H9 (cell line): ENCODE measurements around the gene WDR20. TPM values are rescaled to one million over a fixed set of nuclear protein-coding genes. Genes with fewer than 3 reads are reported as not detected.

Source experiments
- DNase-seq: peaks from one replicate; pipeline ENCODE4 v3.0.0-alpha.2; 2017
- H2AFZ ChIP-seq: one replicate; pipeline ENCODE4 v1.6.1; 2013; ENCODE audit warnings: mild to moderate bottlenecking, low read length, control low read depth, moderate library complexity
- H2AK5ac ChIP-seq: 2 replicates; pipeline ENCODE4 v1.6.1; 2013; ENCODE audit warnings: low read length, control low read depth, mixed read lengths; ENCODE audit not compliant: insufficient read length
- H2BK120ac ChIP-seq: one replicate; pipeline ENCODE4 v1.6.1; 2013; ENCODE audit warnings: low read depth, mild to moderate bottlenecking, low read length, control low read depth, inconsistent platforms; ENCODE audit not compliant: poor library complexity, severe bottlenecking
- H2BK12ac ChIP-seq: 2 replicates; pipeline ENCODE4 v1.6.1; 2013; ENCODE audit warnings: low read length, control low read depth, mixed read lengths, low read depth; ENCODE audit not compliant: insufficient read length
- H2BK15ac ChIP-seq: 2 replicates; pipeline ENCODE4 v1.6.1; 2013; ENCODE audit warnings: low read depth, low read length, control low read depth
- H2BK20ac ChIP-seq: one replicate; pipeline ENCODE4 v1.6.1; 2013; ENCODE audit warnings: low read depth, mild to moderate bottlenecking, low read length, control low read depth, inconsistent platforms; ENCODE audit not compliant: poor library complexity, severe bottlenecking
- H2BK5ac ChIP-seq: 2 replicates; pipeline ENCODE4 v1.6.1; 2013; ENCODE audit warnings: low read length, control low read depth, mixed read lengths; ENCODE audit not compliant: insufficient read length
- H3K14ac ChIP-seq: 2 replicates; pipeline ENCODE4 v1.6.1; 2013; ENCODE audit warnings: low read length, control low read depth; ENCODE audit not compliant: insufficient read depth
- H3K18ac ChIP-seq: 2 replicates; pipeline ENCODE4 v1.6.1; 2013; ENCODE audit warnings: low read depth, mild to moderate bottlenecking, mixed read lengths, low read length, control low read depth; ENCODE audit not compliant: insufficient read length
- H3K23ac ChIP-seq: 2 replicates; pipeline ENCODE4 v1.6.1; 2013; ENCODE audit warnings: low read length, control low read depth, mixed read lengths, low read depth; ENCODE audit not compliant: insufficient read length
- H3K23me2 ChIP-seq: 2 replicates; pipeline ENCODE4 v1.6.1; 2013; ENCODE audit warnings: low read depth, mild to moderate bottlenecking, mixed read lengths, low read length, control low read depth; ENCODE audit not compliant: insufficient read length, poor library complexity, severe bottlenecking
- H3K27ac ChIP-seq: 2 replicates; pipeline ENCODE4 v1.5.1; 2013; ENCODE audit warnings: low read length, control low read depth, mixed read lengths, low read depth; ENCODE audit not compliant: insufficient read length
- H3K27me3 ChIP-seq: 2 replicates; pipeline ENCODE4 v1.6.1; 2013; ENCODE audit warnings: low read length, control low read depth, inconsistent platforms; ENCODE audit not compliant: insufficient read depth
- H3K4ac ChIP-seq: 2 replicates; pipeline ENCODE4 v1.6.1; 2013; ENCODE audit warnings: low read depth, mild to moderate bottlenecking, control low read depth, inconsistent platforms, low read length, moderate library complexity
- H3K4me1 ChIP-seq: 2 replicates; pipeline ENCODE4 v1.6.1; 2013; ENCODE audit warnings: low read length, control low read depth, inconsistent platforms; ENCODE audit not compliant: insufficient read depth
- H3K4me2 ChIP-seq: 2 replicates; pipeline ENCODE4 v1.6.1; 2013; ENCODE audit warnings: low read length, control low read depth, mixed read lengths; ENCODE audit not compliant: insufficient read length, insufficient read depth
- H3K56ac ChIP-seq: 2 replicates; pipeline ENCODE4 v1.6.1; 2013; ENCODE audit warnings: low read depth, mild to moderate bottlenecking, mixed read lengths, low read length, control low read depth; ENCODE audit not compliant: insufficient read length
- H3K79me1 ChIP-seq: 2 replicates; pipeline ENCODE4 v1.6.1; 2013; ENCODE audit warnings: low read depth, mild to moderate bottlenecking, moderate library complexity, low read length, control low read depth, inconsistent platforms; ENCODE audit not compliant: insufficient read depth, poor library complexity, severe bottlenecking
- H3K79me2 ChIP-seq: 2 replicates; pipeline ENCODE4 v1.6.1; 2013; ENCODE audit warnings: low read length, control low read depth, inconsistent platforms; ENCODE audit not compliant: insufficient read depth
- H3K9ac ChIP-seq: 2 replicates; pipeline ENCODE4 v1.6.1; 2013; ENCODE audit warnings: low read length, control low read depth, mixed read lengths; ENCODE audit not compliant: insufficient read length; ENCODE audit errors: extremely low read depth
- H3K9me3 ChIP-seq: one replicate; pipeline ENCODE4 v1.6.1; 2013; ENCODE audit warnings: low read depth, low read length, inconsistent platforms; ENCODE audit not compliant: control insufficient read depth
- H3T11ph ChIP-seq: one replicate; pipeline ENCODE4 v1.6.1; 2013; ENCODE audit warnings: mild to moderate bottlenecking, low read length, control low read depth, inconsistent platforms
- H4K20me1 ChIP-seq: one replicate; pipeline ENCODE4 v1.6.1; 2013; ENCODE audit not compliant: control insufficient read depth, insufficient read length, insufficient read depth
- H4K5ac ChIP-seq: 2 replicates; pipeline ENCODE4 v1.6.1; 2013; ENCODE audit warnings: low read depth, mild to moderate bottlenecking, mixed read lengths, low read length, control low read depth; ENCODE audit not compliant: insufficient read length
- H4K8ac ChIP-seq: replicated peaks from 2 replicates; pipeline ENCODE4 v1.6.1; 2013; ENCODE audit warnings: low read length, control low read depth, mixed read lengths, low read depth; ENCODE audit not compliant: insufficient read length
- H4K91ac ChIP-seq: 2 replicates; pipeline ENCODE4 v1.6.1; 2013; ENCODE audit warnings: low read depth, mild to moderate bottlenecking, moderate library complexity, mixed read lengths, low read length, control low read depth; ENCODE audit not compliant: insufficient read length
- H3K27ac Mint-ChIP-seq, 3 experiments: 2 replicates in 2 of 3; 3 replicates in 1 of 3; pipeline ENCODE4 v1.8.0; 2020 to 2021; ENCODE audit warnings: mixed read lengths in 3 of 3, mild to moderate bottlenecking in 1 of 3, moderate library complexity in 1 of 3
- H3K27me3 Mint-ChIP-seq: 2 replicates; pipeline ENCODE4 v1.8.0; 2021; ENCODE audit warnings: low read depth, mild to moderate bottlenecking, moderate library complexity, mixed read lengths
- H3K36me3 Mint-ChIP-seq, 3 experiments: 2 replicates in 2 of 3; 3 replicates in 1 of 3; pipeline ENCODE4 v1.8.0; 2020 to 2021; ENCODE audit warnings: low read depth in 3 of 3, mixed read lengths in 3 of 3; ENCODE audit not compliant: insufficient read depth in 1 of 3
- H3K4me1 Mint-ChIP-seq, 2 experiments: 2 replicates each; pipeline ENCODE4 v1.8.0; 2020; ENCODE audit warnings: mixed read lengths in 2 of 2
- H3K4me3 Mint-ChIP-seq, 2 experiments: 2 replicates in 1 of 2; 3 replicates in 1 of 2; pipeline ENCODE4 v1.8.0; 2020 to 2021; ENCODE audit warnings: mild to moderate bottlenecking in 2 of 2, mixed read lengths in 2 of 2, moderate library complexity in 1 of 2
- H3K9me3 Mint-ChIP-seq, 2 experiments: 2 replicates in 1 of 2; 3 replicates in 1 of 2; pipeline ENCODE4 v1.8.0; 2020; ENCODE audit warnings: mild to moderate bottlenecking in 2 of 2, mixed read lengths in 2 of 2, moderate library complexity in 1 of 2
- CTCF ChIP-seq: fragments of 200-600 bp; sonication (generic); conservative IDR thresholded peaks from 3 replicates; pipeline ENCODE4 v1.8.0; 2021; ENCODE audit warnings: antibody characterized with exemption, mild to moderate bottlenecking
- WGBS: extraction: QIAGEN DNeasy Blood & Tissue Kit; methylation state at CpG from one replicate; pipeline ENCODE4 v1.1.7; 2013; ENCODE audit warnings: missing lambda C conversion rate, low lambda C conversion rate, mixed read lengths; ENCODE audit not compliant: insufficient read length; ENCODE audit errors: extremely low coverage; 5-methylcytosine and 5-hydroxymethylcytosine counted together
- total RNA-seq: library from RNA; stranded (reverse); gene quantifications from 2 replicates; pipeline ENCODE4 v1.2.1, GENCODE V29; 2021

The WDR20 gene
- total RNA-seq, 1 experiment from 2014 or later = 31.6 TPM

- Histone ChIP-seq H3K23me2 (no peaks in the 10 kb centered on the region), H3K18ac (no peak overlapping the region), H4K5ac (no peak overlapping the region), H3K9me3 (no peaks in the 10 kb centered on the region), H2BK12ac (no peak overlapping the region), H3K4me2 (no peak overlapping the region), H3K4ac (no peak overlapping the region), H3T11ph (no peak overlapping the region), H3K79me1 (no peaks in the 10 kb centered on the region), H2BK5ac (no peak overlapping the region), H4K8ac (no peak overlapping the region), H3K79me2 (no peaks in the 10 kb centered on the region), H3K27me3 (no peaks in the 10 kb centered on the region), H2BK15ac (no peak overlapping the region), H2AFZ (no peak overlapping the region), H2BK120ac (no peak overlapping the region), H4K20me1 (no peaks in the 10 kb centered on the region), H3K56ac (no peak overlapping the region), H4K91ac (no peak overlapping the region), H3K4me1 (no peaks in the 10 kb centered on the region), H3K14ac (no peak overlapping the region), H3K23ac (no peak overlapping the region), H3K9ac (no peak overlapping the region), H2BK20ac (no peak overlapping the region), H2AK5ac (no peak overlapping the region), H3K27ac (no peak overlapping the region)
- Mint-ChIP-seq H3K36me3 (peaks cover 3 to 11% (median 5%) of the 10 kb centered on the region in 3 experiments), H3K4me3 (no peak overlapping the region), H3K9me3 (no peaks in the 10 kb centered on the region), H3K4me1 (peaks cover 17 to 21% of the 10 kb centered on the region in 2 experiments), H3K27me3 (no peaks in the 10 kb centered on the region; the same call in 1 of the 2 replicates), H3K27ac (no peak overlapping the region)
- no CpG with 5 or more reads among the region's 6 CpGs for WGBS
- TF ChIP-seq CTCF = no peak
- DNase-seq = no peak
Measured at GRCh38 chr14:102223682-102224081, 84.0 kb downstream of the WDR20 start.
